Measurements from ENCODE around the gene EHHADH.

The EHHADH gene

DNA sequence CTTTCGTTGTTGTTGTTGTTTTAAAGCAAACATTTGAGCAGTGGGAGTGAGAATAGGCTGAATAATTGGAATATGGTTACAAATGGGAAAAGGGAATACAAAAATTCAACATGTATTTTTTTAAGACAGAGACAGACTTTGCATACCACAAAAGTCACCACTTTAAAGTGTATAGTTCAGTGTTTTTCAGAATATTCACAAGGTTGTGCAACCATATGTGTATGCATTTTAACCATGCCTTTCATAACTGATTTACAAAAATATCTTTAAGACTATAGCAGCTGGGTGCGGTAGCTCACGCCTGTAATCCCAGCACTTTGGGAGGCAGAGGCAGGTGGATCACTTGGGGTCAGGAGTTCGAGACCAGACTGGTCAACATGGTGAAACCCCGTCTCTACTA, 41.3 kb downstream of the EHHADH start:
- no peak for DNase-seq (ENCODE audit: low spot score)
- TF ChIP-seq, protein P1, sequence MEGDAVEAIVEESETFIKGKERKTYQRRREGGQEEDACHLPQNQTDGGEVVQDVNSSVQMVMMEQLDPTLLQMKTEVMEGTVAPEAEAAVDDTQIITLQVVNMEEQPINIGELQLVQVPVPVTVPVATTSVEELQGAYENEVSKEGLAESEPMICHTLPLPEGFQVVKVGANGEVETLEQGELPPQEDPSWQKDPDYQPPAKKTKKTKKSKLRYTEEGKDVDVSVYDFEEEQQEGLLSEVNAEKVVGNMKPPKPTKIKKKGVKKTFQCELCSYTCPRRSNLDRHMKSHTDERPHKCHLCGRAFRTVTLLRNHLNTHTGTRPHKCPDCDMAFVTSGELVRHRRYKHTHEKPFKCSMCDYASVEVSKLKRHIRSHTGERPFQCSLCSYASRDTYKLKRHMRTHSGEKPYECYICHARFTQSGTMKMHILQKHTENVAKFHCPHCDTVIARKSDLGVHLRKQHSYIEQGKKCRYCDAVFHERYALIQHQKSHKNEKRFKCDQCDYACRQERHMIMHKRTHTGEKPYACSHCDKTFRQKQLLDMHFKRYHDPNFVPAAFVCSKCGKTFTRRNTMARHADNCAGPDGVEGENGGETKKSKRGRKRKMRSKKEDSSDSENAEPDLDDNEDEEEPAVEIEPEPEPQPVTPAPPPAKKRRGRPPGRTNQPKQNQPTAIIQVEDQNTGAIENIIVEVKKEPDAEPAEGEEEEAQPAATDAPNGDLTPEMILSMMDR (IDR thresholded peaks at IDR 0.05; ENCODE audit: extremely low read depth, insufficient read depth, missing control alignments): no peak
- in situ Hi-C loops (cut with MboI; ENCODE audit: low pct_unique_long_range_greater_than_20kb, low sequenced_read_pairs, unreplicated experiment): no loop called here

DNA sequence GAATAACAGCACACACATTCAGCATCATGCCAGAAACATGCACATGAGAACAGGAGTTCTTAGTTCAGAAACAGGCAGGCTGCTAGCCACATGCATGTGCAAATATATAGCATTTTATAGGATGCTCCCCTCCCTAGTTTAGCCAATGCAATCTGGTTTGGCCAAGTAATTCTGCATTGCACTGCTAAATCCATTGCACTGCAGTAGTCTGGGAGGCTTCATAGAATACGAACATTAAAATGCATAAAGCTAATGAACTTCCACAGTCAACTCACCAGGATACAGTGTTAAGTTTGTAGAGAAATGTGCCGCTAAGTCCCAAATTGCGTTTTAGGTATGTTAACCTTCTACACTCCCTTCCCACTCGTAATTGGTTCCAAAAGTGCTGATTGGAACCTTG, 41.8 kb downstream of the EHHADH start:
- no peak for DNase-seq (ENCODE audit: low spot score)
- in situ Hi-C loops (cut with MboI; ENCODE audit: low pct_unique_long_range_greater_than_20kb, low sequenced_read_pairs, unreplicated experiment): no loop called here
- TF ChIP-seq, protein P1 (IDR thresholded peaks at IDR 0.05; ENCODE audit: extremely low read depth, insufficient read depth, missing control alignments): no peak

DNA sequence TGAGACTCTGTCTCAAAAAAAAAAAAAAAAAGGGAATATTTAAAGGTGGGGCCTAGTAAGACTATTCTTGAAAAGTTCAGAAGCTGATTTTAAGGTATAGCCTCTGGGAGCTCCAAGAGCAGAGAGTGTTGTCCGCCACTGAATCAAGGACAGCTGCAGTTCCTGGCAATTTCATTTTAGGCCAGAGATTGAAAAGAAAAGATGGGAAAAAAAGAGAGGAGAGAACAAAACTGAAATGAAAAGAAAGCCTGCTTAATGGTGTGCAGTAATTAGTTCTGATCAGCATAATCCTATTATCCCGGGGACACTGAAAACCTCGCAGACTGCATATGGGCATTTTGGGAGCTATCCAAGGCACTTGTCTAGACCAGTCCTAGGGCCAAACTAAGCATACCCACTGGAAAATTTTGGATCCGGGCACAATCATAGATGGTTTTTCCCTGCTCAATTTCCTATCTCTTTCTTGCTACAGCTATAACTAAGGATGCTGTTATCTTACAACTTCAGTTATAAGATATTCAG, 43.2 kb downstream of the EHHADH start:
- TF ChIP-seq, protein P1 (IDR thresholded peaks at IDR 0.05; ENCODE audit: extremely low read depth, insufficient read depth, missing control alignments): no peak
- no peak for DNase-seq (ENCODE audit: low spot score)
- in situ Hi-C loops (cut with MboI; ENCODE audit: low pct_unique_long_range_greater_than_20kb, low sequenced_read_pairs, unreplicated experiment): no loop called here

DNA sequence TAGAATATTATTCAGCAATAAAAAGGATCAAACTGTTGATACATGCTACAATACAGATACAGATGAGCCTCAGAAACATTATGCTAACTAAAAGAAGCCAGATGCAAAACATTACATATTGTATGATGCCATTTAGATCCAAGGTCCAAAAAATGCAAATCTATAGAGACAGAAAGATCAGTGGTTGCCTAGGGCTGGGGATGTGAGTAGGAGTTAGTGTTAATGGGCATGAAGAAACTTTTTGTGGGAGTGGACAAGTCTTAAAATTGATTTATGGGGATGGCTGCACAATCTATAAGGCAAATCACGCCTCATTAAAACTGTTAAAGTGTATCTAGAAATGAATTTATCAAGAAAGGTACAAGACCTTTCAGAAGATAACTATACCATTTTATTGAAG, 45.0 kb downstream of the EHHADH start:
- in situ Hi-C loops (cut with MboI; ENCODE audit: low pct_unique_long_range_greater_than_20kb, low sequenced_read_pairs, unreplicated experiment): no loop called here
- TF ChIP-seq, protein P1 (IDR thresholded peaks at IDR 0.05; ENCODE audit: extremely low read depth, insufficient read depth, missing control alignments): no peak
- no peak for DNase-seq (ENCODE audit: low spot score)

DNA sequence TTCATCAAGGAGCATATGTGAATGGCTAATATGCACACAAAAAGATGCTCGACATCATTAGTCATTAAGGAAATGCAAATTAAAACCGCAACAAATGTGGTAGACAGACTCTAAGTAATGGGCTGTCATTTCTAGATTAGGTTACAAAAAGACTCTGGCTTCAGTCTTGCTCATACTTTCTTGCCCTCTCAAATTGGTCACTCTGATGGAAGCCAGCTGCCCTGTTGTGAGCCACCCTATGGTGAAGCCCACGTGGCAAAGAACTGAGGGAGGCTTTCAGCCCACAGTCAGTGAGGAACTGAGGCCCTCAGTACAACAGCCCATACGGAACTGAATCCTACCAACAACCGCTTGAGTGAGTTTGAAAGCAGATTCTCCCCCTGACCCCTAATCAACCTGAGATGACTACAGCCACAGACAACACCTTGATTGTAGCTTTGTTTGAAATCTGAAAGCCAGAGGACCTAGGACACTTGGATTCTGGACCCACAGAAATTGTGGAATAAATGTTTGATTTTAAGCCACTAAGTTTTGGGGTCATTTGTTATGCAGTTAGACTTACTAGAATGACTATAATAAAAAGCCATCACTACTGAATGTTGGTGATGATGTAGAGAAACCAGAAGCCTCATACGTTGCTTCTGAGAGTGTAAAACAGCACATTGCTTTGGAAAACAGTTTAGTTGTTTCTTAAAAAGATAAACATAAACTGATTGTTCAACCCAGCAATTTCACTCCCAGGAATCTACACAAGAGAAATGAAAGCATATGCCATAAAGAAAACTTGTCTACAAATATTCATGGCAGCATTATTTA, 45.7 kb downstream of the EHHADH start:
- in situ Hi-C loops (cut with MboI; ENCODE audit: low pct_unique_long_range_greater_than_20kb, low sequenced_read_pairs, unreplicated experiment): no loop called here
- DNase-seq (ENCODE audit: low spot score): peak; percentile 43
- TF ChIP-seq, protein P1 (IDR thresholded peaks at IDR 0.05; ENCODE audit: extremely low read depth, insufficient read depth, missing control alignments): no peak

DNA sequence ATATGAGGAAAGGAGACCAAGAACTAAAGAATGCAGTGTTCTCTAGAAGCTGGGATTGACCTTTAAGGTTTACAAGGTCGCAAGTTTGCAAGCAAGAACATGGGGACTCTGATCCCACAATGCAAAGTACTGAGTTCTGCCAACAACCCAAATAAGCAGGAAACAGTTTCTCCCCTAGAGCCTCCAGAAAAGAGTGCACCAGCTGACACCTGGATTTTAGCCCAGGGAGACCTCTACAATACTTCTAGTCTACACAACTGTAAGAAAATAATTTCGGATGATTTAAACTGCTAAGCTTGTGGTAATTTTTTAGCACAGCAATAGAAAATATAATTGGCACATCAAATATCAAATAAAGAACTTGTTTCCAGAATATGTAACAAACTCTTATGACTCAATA, 46.4 kb downstream of the EHHADH start:
- in situ Hi-C loops (cut with MboI; ENCODE audit: low pct_unique_long_range_greater_than_20kb, low sequenced_read_pairs, unreplicated experiment): no loop called here
- no peak for DNase-seq (ENCODE audit: low spot score)
- TF ChIP-seq, protein P1 (IDR thresholded peaks at IDR 0.05; ENCODE audit: extremely low read depth, insufficient read depth, missing control alignments): no peak

Measured in GM13977 (cell line).